ENCODE data around the gene TEX10. TPM values are rescaled to one million over a fixed set of nuclear protein-coding genes. Genes with fewer than 3 reads are reported as not detected.
"Not testable (repeated sequence)": the region's sequence is repeated elsewhere in the genome, so short reads cannot be mapped to it uniquely, and the experiment has no call there.

TEX10 gene
- total RNA-seq, 2 experiments from 2014 or later, result 43.9 to 44.9 TPM

DNA sequence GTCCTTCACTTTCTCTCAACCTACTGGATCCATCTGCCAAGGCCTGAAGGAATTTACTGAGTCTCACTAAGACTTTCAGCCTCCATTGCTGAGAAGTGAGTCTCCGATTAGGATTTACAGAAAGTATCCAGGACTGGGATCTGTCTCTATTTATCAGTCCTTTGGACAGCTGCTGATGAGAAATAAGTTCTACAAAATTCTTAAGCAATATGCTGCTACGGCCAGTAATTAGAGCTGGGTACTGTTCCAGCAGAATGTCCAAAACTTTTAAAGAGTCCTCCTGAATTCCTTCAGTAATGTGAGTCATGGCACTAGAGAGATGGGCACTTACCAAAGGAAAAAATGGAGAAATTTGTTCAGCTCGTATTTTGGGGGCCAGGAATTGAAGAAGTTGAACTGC lies 5.9 kb downstream of the TEX10 start:
- Histone ChIP-seq H3K9me3 (ENCODE audit: low read length) (no peaks in the 10 kb centered on the region), H3K4me2 (ENCODE audit: low read length) (no peak overlapping the region), H4K20me1 (ENCODE audit: insufficient read depth, low read length) (peaks cover 47% of the 10 kb centered on the region), H2AFZ (ENCODE audit: low read length) (no peak overlapping the region), H3K79me2 (ENCODE audit: insufficient read depth, low read depth, low read length) (peaks cover 99% of the 10 kb centered on the region), H3K4me3 (ENCODE audit: low read depth, low read length, poor library complexity, severe bottlenecking) (no peak overlapping the region), H3K9me2 (ENCODE audit: insufficient read depth, low read length) (no peaks in the 10 kb centered on the region), H3K27ac (ENCODE audit: low read depth, low read length, poor library complexity, severe bottlenecking) (no peak overlapping the region), H3K36me3 (ENCODE audit: insufficient read depth, low read length) (peaks cover 75% of the 10 kb centered on the region), H3K4me1 (ENCODE audit: insufficient read depth, low read length, poor library complexity, severe bottlenecking) (peaks cover 24% of the 10 kb centered on the region)
- intact Hi-C loops (cut with micrococcal nuclease; ENCODE audit: unreplicated experiment), result no loop called here
- ChIA-PET CTCF (ENCODE audit: unreplicated experiment) (no interaction called here), POLR2A (interaction anchor here (0.6 kb wide), 1 partner anchor 1230 kb away, joined by 3 read pairs; no protein-coding TSS in a partner anchor)
- no peak for TF ChIP-seq EZH2phosphoT487 (IDR thresholded peaks at IDR 0.05; ENCODE audit: borderline replicate concordance, low read depth, low read length)
- DNase-seq (ENCODE audit: low spot score), result no peak
- BruUV-seq (replicated peaks), result no TSS peak

DNA sequence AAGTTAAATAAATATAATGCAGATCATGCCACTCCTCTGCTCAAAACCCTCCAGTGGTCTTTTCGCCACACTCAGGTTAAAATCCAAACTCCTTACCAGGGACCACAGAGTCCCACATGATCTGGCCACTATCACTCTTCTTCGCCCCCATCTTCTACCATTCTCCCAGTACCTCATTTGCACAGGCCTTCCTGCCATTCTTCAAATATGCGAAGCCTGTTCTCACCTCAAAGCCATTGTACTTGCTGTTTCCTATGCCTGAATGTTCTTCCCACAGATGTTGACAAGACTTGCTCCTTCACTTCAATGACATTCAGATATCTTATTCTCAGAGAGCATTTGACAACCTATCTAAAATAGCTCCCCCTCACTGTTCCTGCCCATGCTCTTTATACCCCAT lies 10.9 kb downstream of the TEX10 start:
- H3K9me3 ChIP-seq (ENCODE audit: low read length), result no peaks in the 10 kb centered on the region
- no TSS peak for BruUV-seq (replicated peaks)
- no peak for DNase-seq (ENCODE audit: low spot score)
- H3K27ac ChIP-seq (ENCODE audit: low read depth, low read length, poor library complexity, severe bottlenecking), result no peak overlapping the region
- CTCF ChIA-PET (ENCODE audit: unreplicated experiment), result no interaction called here
- H3K79me2 ChIP-seq (ENCODE audit: insufficient read depth, low read depth, low read length), result peaks cover 90% of the 10 kb centered on the region
- POLR2A ChIA-PET, result interaction anchor here (1.1 to 3.8 kb wide), 4 partner anchors 10 to 17 kb away, joined by 4 to 18 read pairs (median 7); partner anchors contain the start of gene TEX10
- H3K9me2 ChIP-seq (ENCODE audit: insufficient read depth, low read length), result no peaks in the 10 kb centered on the region
- intact Hi-C loops (cut with micrococcal nuclease; ENCODE audit: unreplicated experiment), result loop anchor here (1.0 kb wide), 1 partner anchor 34 kb away; no protein-coding TSS in a partner anchor
- H4K20me1 ChIP-seq (ENCODE audit: insufficient read depth, low read length), result peaks cover 17% of the 10 kb centered on the region; the same call in 1 of the 2 replicates
- no peak overlapping the region for H3K4me3 ChIP-seq (ENCODE audit: low read depth, low read length, poor library complexity, severe bottlenecking)
- H3K36me3 ChIP-seq (ENCODE audit: insufficient read depth, low read length), result peaks cover 94% of the 10 kb centered on the region
- TF ChIP-seq, protein P1, sequence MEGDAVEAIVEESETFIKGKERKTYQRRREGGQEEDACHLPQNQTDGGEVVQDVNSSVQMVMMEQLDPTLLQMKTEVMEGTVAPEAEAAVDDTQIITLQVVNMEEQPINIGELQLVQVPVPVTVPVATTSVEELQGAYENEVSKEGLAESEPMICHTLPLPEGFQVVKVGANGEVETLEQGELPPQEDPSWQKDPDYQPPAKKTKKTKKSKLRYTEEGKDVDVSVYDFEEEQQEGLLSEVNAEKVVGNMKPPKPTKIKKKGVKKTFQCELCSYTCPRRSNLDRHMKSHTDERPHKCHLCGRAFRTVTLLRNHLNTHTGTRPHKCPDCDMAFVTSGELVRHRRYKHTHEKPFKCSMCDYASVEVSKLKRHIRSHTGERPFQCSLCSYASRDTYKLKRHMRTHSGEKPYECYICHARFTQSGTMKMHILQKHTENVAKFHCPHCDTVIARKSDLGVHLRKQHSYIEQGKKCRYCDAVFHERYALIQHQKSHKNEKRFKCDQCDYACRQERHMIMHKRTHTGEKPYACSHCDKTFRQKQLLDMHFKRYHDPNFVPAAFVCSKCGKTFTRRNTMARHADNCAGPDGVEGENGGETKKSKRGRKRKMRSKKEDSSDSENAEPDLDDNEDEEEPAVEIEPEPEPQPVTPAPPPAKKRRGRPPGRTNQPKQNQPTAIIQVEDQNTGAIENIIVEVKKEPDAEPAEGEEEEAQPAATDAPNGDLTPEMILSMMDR (conservative IDR thresholded peaks at IDR 0.05; ENCODE audit: low read length), result no peak
- no peak for TF ChIP-seq EZH2phosphoT487 (IDR thresholded peaks at IDR 0.05; ENCODE audit: borderline replicate concordance, low read depth, low read length)
- peak overlapping the region; percentile 12; the same call in 1 of the 2 replicates for H3K4me2 ChIP-seq (ENCODE audit: low read length)
- H3K4me1 ChIP-seq (ENCODE audit: insufficient read depth, low read length, poor library complexity, severe bottlenecking), result peaks cover 14% of the 10 kb centered on the region
- H2AFZ ChIP-seq (ENCODE audit: low read length), result no peak overlapping the region

DNA sequence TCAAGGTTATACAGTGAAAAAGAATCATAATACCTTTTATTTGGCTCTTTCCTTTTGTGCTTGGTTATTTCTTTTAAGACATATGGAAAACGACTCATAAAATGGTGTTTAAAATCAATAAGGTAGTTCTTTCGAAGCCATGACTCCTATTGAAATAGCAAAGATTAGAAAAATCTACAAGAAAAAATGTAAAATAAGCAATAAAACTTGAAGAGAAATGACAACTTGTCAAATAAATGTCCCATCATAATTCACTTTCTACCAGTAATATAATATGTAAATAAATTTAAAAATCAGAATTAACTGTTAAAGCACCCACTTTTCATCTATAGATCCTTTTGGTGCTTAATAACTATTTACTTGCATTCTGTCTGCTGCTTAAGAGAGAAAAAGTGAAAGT lies 12.5 kb downstream of the TEX10 start:
- intact Hi-C loops (cut with micrococcal nuclease; ENCODE audit: unreplicated experiment), result no loop called here
- Histone ChIP-seq H3K4me3 (ENCODE audit: low read depth, low read length, poor library complexity, severe bottlenecking) (no peak overlapping the region), H2AFZ (ENCODE audit: low read length) (no peak overlapping the region), H3K36me3 (ENCODE audit: insufficient read depth, low read length) (peaks cover 91% of the 10 kb centered on the region), H3K79me2 (ENCODE audit: insufficient read depth, low read depth, low read length) (peaks cover 79% of the 10 kb centered on the region), H4K20me1 (ENCODE audit: insufficient read depth, low read length) (peaks cover 17% of the 10 kb centered on the region; the same call in 1 of the 2 replicates), H3K4me1 (ENCODE audit: insufficient read depth, low read length, poor library complexity, severe bottlenecking) (peaks cover 14% of the 10 kb centered on the region), H3K9me2 (ENCODE audit: insufficient read depth, low read length) (no peaks in the 10 kb centered on the region), H3K9me3 (ENCODE audit: low read length) (no peaks in the 10 kb centered on the region), H3K27ac (ENCODE audit: low read depth, low read length, poor library complexity, severe bottlenecking) (no peak overlapping the region), H3K4me2 (ENCODE audit: low read length) (no peak overlapping the region)
- ChIA-PET CTCF (ENCODE audit: unreplicated experiment) (no interaction called here), POLR2A (interaction anchor here (0.6 to 3.8 kb wide), 5 partner anchors 8 to 522 kb away, joined by 3 to 18 read pairs (median 4); partner anchors contain the start of gene TEX10)
- no TSS peak for BruUV-seq (replicated peaks)
- TF ChIP-seq EZH2phosphoT487 (IDR thresholded peaks at IDR 0.05; ENCODE audit: borderline replicate concordance, low read depth, low read length), result no peak
- TF ChIP-seq, protein P1 (conservative IDR thresholded peaks at IDR 0.05; ENCODE audit: low read length), result no peak
- no peak for DNase-seq (ENCODE audit: low spot score)

DNA sequence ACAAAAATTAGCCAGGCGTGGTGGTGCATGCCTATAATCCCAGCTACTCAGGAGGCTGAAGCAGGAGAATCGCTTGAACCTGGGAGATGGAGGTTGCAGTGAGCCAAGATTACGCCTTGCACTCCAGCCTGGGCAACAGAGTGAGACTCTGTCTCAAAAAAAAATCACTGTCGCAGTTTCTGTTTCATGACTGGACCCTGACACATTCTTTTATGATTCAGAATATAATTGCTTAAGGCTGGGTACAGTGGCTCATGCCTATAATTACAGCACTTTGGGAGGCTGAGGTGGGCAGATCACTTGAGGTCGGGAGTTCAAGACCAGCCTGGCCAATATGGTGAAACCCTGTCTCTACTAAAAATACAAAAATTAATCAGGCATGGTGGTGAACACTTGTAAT lies 14.0 kb downstream of the TEX10 start:
- H3K9me3 ChIP-seq (ENCODE audit: low read length); DNase-seq (ENCODE audit: low spot score); H3K9me2 ChIP-seq (ENCODE audit: insufficient read depth, low read length); CTCF ChIA-PET (ENCODE audit: unreplicated experiment); BruUV-seq (replicated peaks); H2AFZ ChIP-seq (ENCODE audit: low read length); intact Hi-C loops (cut with micrococcal nuclease; ENCODE audit: unreplicated experiment); H3K27ac ChIP-seq (ENCODE audit: low read depth, low read length, poor library complexity, severe bottlenecking); H3K4me2 ChIP-seq (ENCODE audit: low read length); H3K4me3 ChIP-seq (ENCODE audit: low read depth, low read length, poor library complexity, severe bottlenecking): not testable (repeated sequence)
- H3K79me2 ChIP-seq (ENCODE audit: insufficient read depth, low read depth, low read length), result peaks cover 69% of the 10 kb centered on the region
- H4K20me1 ChIP-seq (ENCODE audit: insufficient read depth, low read length), result peaks cover 17% of the 10 kb centered on the region; the same call in 1 of the 2 replicates
- peaks cover 87% of the 10 kb centered on the region for H3K36me3 ChIP-seq (ENCODE audit: insufficient read depth, low read length)
- POLR2A ChIA-PET, result interaction anchor here (0.6 to 2.9 kb wide), 4 partner anchors 11 to 517 kb away, joined by 3 to 11 read pairs (median 3); partner anchors contain the start of genes NR4A3 and TEX10
- H3K4me1 ChIP-seq (ENCODE audit: insufficient read depth, low read length, poor library complexity, severe bottlenecking), result peaks cover 14% of the 10 kb centered on the region

Data from OCI-LY7 (cell line).